ENCODE results near the gene RRP1B.

DNA sequence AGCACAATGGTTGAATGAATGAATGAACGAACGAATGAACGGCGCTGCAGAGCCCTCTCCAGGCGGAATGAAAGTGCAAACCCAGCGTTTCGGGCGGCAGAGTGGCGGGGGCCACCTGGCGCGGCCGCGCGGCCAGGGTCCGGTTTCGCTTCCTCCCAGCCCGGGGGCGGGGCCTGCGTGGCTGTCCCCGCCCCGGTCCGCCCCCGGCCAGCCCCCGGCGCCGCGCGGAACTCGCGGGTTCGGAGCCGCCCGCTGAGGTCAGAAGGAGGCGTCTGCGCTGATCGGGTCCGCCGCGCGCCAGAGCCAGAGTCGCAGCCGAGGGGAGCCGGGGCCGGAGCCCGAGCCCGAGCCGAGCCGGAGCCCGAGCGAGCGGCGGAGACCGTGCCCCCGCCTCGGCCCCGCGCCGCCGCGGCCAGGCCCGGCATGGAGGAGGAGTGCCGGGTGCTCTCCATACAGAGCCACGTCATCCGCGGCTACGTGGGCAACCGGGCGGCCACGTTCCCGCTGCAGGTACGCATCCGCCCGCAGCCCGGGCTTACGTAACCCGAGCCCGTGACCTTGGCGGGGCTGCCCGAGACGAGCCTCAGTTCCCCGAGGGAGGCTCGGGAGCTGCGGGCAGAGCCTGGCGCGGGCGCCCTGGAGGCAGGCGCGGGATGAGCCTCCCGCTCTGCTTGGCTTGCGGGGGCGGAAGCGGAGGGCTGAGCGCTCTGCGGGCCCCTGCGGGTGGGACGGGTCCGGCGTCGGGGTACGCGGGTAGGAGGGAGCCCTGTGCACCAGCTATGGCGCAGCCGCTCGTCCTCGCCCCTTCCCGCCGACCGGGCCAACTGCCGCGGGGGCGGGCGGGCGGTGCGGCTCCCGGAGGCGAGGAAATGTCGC, 59.8 kb downstream of the RRP1B start, which contains the start of gene PDXK:
- TF ChIP-seq EZH2 (IDR thresholded peaks at IDR 0.05; ENCODE audit: insufficient read depth, poor library complexity, severe bottlenecking) (no peak), EZH2phosphoT487 (IDR thresholded peaks at IDR 0.05; ENCODE audit: insufficient read depth, low read depth) (no peak)
